HepG2 (cell line): ENCODE results near the gene CCDC196. TPM values are rescaled to one million over a fixed set of nuclear protein-coding genes. Genes with fewer than 3 reads are reported as not detected.

Source experiments
- ASH2L ChIP-seq: fragments of 300-600, 200-600 bp; sonication (generic); IDR thresholded peaks from 2 replicates; pipeline ENCODE4 v1.7.0; 2017; ENCODE audit warnings: low read depth, mild to moderate bottlenecking, moderate library complexity, mixed read lengths, low read length; ENCODE audit not compliant: insufficient read length
- CHCHD3 ChIP-seq: sonication (generic); formaldehyde crosslinking; IDR thresholded peaks from 2 replicates; pipeline ENCODE4 v1.8.0; 2022; ENCODE audit warnings: mild to moderate bottlenecking, missing genetic modification reagents, moderate library complexity
- HNRNPUL1 ChIP-seq: fragments of 200-400 bp; formaldehyde crosslinking; IDR thresholded peaks from 2 replicates; pipeline ENCODE4 v1.6.1; 2017; ENCODE audit warnings: low read depth, mild to moderate bottlenecking, low read length, moderate library complexity
- NFIC ChIP-seq: IDR thresholded peaks from 2 replicates; pipeline ENCODE4 v1.6.1; 2012; ENCODE audit warnings: mild to moderate bottlenecking, low read length, inconsistent platforms
- NR2C2 ChIP-seq: sonication (generic); formaldehyde crosslinking; IDR thresholded peaks from 2 replicates; pipeline ENCODE4 v1.4.0; 2020; ENCODE audit warnings: missing genetic modification reagents, mild to moderate bottlenecking, moderate library complexity, borderline replicate concordance
- RFX3 ChIP-seq: IDR thresholded peaks from 2 replicates; pipeline ENCODE4 v1.6.1; 2016; ENCODE audit warnings: missing biosample characterization, missing genetic modification reagents
- SPEN ChIP-seq: sonication (generic); formaldehyde crosslinking; IDR thresholded peaks from 2 replicates; pipeline ENCODE4 v1.5.1; 2020; ENCODE audit warnings: low read depth, mild to moderate bottlenecking, missing genetic modification reagents
- XRCC5 ChIP-seq: fragments of 200-400 bp; formaldehyde crosslinking; optimal IDR thresholded peaks from 2 replicates; pipeline ENCODE3; 2017; ENCODE audit warnings: mild to moderate bottlenecking, low read length
- ZC3H4 ChIP-seq: sonication (generic); formaldehyde crosslinking; IDR thresholded peaks from 2 replicates; pipeline ENCODE4 v1.4.0; 2020; ENCODE audit warnings: missing genetic modification reagents, borderline replicate concordance
- ZFX ChIP-seq: sonication (generic); formaldehyde crosslinking; IDR thresholded peaks from 2 replicates; pipeline ENCODE4 v1.4.0; 2020; ENCODE audit warnings: mild to moderate bottlenecking, low read depth, missing genetic modification reagents, moderate library complexity
- ZMAT3 ChIP-seq: sonication (generic); formaldehyde crosslinking; conservative IDR thresholded peaks from 2 replicates; pipeline ENCODE4 v1.7.0; 2021; ENCODE audit warnings: missing genetic modification reagents
- ZNF354B ChIP-seq: sonication (generic); formaldehyde crosslinking; IDR thresholded peaks from 2 replicates; pipeline ENCODE4 v1.8.0; 2022; ENCODE audit warnings: mild to moderate bottlenecking, missing genetic modification reagents
- ZNF652 ChIP-seq: IDR thresholded peaks from 2 replicates; pipeline ENCODE4 v1.6.1; 2016; ENCODE audit warnings: low read depth, borderline replicate concordance
- polyA plus RNA-seq, 8 experiments: library from polyadenylated mRNA; depleted of rRNA in 3 of 8; stranded (reverse) in 7 of 8; unstranded in 1 of 8; fragments of >200 nt; fragmentation: Illumina TruSeq in 4 of 8; extraction: Trizol in 4 of 8; gene quantifications; 2 replicates each; pipeline versions ENCODE4 v1.2.1 to v1.2.3, GENCODE V29; 2011 to 2016; ENCODE audit warnings: low read depth in 4 of 8, missing spikeins in 1 of 8, mixed read lengths in 1 of 8; ENCODE audit not compliant: insufficient read depth in 1 of 8
- total RNA-seq, 5 experiments: library from RNA; depleted of rRNA; stranded (reverse); fragments of >200 nt; fragmentation: Illumina TruSeq; extraction: Trizol; gene quantifications; 2 replicates each; pipeline ENCODE4 v1.2.3, GENCODE V29; 2016; ENCODE audit warnings: low read depth in 1 of 5
- TF ChIP-seq, protein P1 (sequence below): IDR thresholded peaks from 2 replicates; pipeline ENCODE4 v1.6.1; 2016; ENCODE audit warnings: low read depth, control low read depth
- TF ChIP-seq, protein P2 (sequence below): sonication (generic); IDR thresholded peaks from 2 replicates; pipeline ENCODE4 v1.6.1; 2016; ENCODE audit warnings: low read depth, borderline replicate concordance
- TF ChIP-seq, protein P3 (sequence below): IDR thresholded peaks from 2 replicates; pipeline ENCODE4 v1.6.1; 2016; ENCODE audit warnings: low read depth, missing genetic modification reagents, missing compliant biosample characterization
- TF ChIP-seq, protein P4 (sequence below), 2 experiments: IDR thresholded peaks; 2 replicates each; pipeline ENCODE4 v1.6.1; 2011 to 2012; ENCODE audit warnings: low read length in 2 of 2, borderline replicate concordance in 1 of 2, low read depth in 1 of 2, mild to moderate bottlenecking in 1 of 2, moderate library complexity in 1 of 2

Gene CCDC196
- total and polyA plus RNA-seq, 2 of the 13 experiments (the other 11 are each of a cell fraction or from before 2014, with no cell fraction given), result not detected

DNA sequence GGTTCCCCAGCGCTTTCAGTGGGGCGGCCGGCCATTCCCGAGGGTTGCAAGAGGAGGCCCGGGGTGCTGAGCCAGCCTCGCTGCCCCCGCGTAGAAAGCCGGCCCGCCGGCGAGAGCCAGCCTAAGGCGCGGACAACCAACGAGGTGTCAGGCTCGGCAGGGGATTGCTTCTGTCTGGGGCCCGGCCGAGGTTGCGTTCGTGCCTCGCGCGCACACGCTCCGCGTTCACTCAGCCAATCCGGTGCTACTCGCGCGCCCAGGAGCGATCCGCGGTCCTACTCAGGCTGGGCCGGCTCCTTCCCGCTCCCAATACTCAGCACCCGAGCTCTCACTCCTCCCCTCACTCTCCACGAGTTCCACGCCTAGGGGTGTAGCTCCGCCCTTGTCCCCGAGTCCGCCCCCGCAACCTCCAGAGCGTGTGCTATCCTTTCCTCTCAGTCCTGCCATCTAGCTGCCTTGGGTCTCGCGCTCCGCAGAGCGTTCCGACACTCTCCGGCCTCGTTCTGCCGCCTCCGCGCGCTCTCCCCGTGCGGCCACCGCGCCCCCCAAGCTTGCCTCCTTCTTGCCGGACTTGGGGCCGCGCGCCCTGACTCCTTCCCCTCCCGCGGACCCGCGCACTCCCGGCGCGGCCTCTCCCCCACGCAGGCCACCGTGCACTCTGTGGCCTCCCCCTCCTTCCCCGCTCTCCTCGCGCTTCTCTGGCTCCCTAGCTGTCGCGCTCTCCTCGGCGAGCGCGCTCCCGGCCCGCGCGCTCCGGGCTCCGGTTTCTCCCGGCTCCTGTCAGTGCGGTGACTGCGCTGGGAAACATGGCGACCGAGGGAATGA is 21.8 kb downstream of the CCDC196 start, which contains the start of gene GPHN (continued):
- TF ChIP-seq NR2C2 (CRISPR knock-in tag) (peak; percentile 38; the same call in 1 of the 2 replicates), ZFX (CRISPR knock-in tag) (peak; percentile 94), SPEN (CRISPR knock-in tag) (peak; percentile 70; the same call in 1 of the 2 replicates), ZNF354B (CRISPR knock-in tag) (no peak), HNRNPUL1 (0 out of 2 replicates have a peak, but pooled peaks have one; percentile 26), CHCHD3 (CRISPR knock-in tag) (0 out of 2 replicates have a peak, but pooled peaks have one; percentile 57), ASH2L (peak; percentile 80), ZNF652 (CRISPR knock-in tag) (0 out of 2 replicates have a peak, but pooled peaks have one; percentile 25), NFIC (no peak), RFX3 (no peak), ZC3H4 (no peak; the same call in 1 of the 2 replicates), XRCC5 (peak; percentile 95), ZMAT3 (CRISPR knock-in tag) (peak; percentile 74)
- TF ChIP-seq, protein P1, sequence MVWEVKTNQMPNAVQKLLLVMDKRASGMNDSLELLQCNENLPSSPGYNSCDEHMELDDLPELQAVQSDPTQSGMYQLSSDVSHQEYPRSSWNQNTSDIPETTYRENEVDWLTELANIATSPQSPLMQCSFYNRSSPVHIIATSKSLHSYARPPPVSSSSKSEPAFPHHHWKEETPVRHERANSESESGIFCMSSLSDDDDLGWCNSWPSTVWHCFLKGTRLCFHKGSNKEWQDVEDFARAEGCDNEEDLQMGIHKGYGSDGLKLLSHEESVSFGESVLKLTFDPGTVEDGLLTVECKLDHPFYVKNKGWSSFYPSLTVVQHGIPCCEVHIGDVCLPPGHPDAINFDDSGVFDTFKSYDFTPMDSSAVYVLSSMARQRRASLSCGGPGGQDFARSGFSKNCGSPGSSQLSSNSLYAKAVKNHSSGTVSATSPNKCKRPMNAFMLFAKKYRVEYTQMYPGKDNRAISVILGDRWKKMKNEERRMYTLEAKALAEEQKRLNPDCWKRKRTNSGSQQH (CRISPR knock-in tag), result no peak
- TF ChIP-seq, protein P2, sequence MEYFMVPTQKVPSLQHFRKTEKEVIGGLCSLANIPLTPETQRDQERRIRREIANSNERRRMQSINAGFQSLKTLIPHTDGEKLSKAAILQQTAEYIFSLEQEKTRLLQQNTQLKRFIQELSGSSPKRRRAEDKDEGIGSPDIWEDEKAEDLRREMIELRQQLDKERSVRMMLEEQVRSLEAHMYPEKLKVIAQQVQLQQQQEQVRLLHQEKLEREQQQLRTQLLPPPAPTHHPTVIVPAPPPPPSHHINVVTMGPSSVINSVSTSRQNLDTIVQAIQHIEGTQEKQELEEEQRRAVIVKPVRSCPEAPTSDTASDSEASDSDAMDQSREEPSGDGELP, result no peak
- TF ChIP-seq, protein P3, sequence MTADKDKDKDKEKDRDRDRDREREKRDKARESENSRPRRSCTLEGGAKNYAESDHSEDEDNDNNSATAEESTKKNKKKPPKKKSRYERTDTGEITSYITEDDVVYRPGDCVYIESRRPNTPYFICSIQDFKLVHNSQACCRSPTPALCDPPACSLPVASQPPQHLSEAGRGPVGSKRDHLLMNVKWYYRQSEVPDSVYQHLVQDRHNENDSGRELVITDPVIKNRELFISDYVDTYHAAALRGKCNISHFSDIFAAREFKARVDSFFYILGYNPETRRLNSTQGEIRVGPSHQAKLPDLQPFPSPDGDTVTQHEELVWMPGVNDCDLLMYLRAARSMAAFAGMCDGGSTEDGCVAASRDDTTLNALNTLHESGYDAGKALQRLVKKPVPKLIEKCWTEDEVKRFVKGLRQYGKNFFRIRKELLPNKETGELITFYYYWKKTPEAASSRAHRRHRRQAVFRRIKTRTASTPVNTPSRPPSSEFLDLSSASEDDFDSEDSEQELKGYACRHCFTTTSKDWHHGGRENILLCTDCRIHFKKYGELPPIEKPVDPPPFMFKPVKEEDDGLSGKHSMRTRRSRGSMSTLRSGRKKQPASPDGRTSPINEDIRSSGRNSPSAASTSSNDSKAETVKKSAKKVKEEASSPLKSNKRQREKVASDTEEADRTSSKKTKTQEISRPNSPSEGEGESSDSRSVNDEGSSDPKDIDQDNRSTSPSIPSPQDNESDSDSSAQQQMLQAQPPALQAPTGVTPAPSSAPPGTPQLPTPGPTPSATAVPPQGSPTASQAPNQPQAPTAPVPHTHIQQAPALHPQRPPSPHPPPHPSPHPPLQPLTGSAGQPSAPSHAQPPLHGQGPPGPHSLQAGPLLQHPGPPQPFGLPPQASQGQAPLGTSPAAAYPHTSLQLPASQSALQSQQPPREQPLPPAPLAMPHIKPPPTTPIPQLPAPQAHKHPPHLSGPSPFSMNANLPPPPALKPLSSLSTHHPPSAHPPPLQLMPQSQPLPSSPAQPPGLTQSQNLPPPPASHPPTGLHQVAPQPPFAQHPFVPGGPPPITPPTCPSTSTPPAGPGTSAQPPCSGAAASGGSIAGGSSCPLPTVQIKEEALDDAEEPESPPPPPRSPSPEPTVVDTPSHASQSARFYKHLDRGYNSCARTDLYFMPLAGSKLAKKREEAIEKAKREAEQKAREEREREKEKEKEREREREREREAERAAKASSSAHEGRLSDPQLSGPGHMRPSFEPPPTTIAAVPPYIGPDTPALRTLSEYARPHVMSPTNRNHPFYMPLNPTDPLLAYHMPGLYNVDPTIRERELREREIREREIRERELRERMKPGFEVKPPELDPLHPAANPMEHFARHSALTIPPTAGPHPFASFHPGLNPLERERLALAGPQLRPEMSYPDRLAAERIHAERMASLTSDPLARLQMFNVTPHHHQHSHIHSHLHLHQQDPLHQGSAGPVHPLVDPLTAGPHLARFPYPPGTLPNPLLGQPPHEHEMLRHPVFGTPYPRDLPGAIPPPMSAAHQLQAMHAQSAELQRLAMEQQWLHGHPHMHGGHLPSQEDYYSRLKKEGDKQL (CRISPR knock-in tag), result no peak; the same call in 1 of the 2 replicates
- TF ChIP-seq, protein P4, sequence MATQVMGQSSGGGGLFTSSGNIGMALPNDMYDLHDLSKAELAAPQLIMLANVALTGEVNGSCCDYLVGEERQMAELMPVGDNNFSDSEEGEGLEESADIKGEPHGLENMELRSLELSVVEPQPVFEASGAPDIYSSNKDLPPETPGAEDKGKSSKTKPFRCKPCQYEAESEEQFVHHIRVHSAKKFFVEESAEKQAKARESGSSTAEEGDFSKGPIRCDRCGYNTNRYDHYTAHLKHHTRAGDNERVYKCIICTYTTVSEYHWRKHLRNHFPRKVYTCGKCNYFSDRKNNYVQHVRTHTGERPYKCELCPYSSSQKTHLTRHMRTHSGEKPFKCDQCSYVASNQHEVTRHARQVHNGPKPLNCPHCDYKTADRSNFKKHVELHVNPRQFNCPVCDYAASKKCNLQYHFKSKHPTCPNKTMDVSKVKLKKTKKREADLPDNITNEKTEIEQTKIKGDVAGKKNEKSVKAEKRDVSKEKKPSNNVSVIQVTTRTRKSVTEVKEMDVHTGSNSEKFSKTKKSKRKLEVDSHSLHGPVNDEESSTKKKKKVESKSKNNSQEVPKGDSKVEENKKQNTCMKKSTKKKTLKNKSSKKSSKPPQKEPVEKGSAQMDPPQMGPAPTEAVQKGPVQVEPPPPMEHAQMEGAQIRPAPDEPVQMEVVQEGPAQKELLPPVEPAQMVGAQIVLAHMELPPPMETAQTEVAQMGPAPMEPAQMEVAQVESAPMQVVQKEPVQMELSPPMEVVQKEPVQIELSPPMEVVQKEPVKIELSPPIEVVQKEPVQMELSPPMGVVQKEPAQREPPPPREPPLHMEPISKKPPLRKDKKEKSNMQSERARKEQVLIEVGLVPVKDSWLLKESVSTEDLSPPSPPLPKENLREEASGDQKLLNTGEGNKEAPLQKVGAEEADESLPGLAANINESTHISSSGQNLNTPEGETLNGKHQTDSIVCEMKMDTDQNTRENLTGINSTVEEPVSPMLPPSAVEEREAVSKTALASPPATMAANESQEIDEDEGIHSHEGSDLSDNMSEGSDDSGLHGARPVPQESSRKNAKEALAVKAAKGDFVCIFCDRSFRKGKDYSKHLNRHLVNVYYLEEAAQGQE (IDR thresholded peaks at IDR 0.05; ENCODE audit: borderline replicate concordance in 1 of 2, low read depth in 1 of 2, low read length in 2 of 2), result no peak; a peak in 1 of 4 replicates
